Liver (tissue), 9 donors: ENCODE measurements around the gene PRR13. TPM values are rescaled to one million over a fixed set of nuclear protein-coding genes. Genes with fewer than 3 reads are reported as not detected.

Experiments used
- DNase-seq: peaks from one replicate; pipeline ENCODE4 v3.0.0-alpha.2; 2017; ENCODE audit warnings: low spot score
- H3K27ac ChIP-seq, 2 donors: one replicate each; pipeline ENCODE4 v1.7.0; 2013; ENCODE audit warnings: inconsistent platforms in 2 of 2, low read length in 2 of 2, control low read depth in 1 of 2, low read depth in 1 of 2, mild to moderate bottlenecking in 1 of 2
- H3K27me3 ChIP-seq, 4 donors: one replicate each; pipeline versions ENCODE4 v1.6.1 to v1.7.0; 2013; ENCODE audit warnings: low read length in 3 of 4, inconsistent platforms in 1 of 4, mild to moderate bottlenecking in 1 of 4, moderate library complexity in 1 of 4; ENCODE audit not compliant: control insufficient read depth in 4 of 4, insufficient read depth in 4 of 4
- H3K36me3 ChIP-seq, 4 donors: one replicate each; pipeline versions ENCODE4 v1.6.1 to v1.7.0; 2013; ENCODE audit warnings: low read length in 3 of 4, mild to moderate bottlenecking in 3 of 4, low read depth in 1 of 4, moderate library complexity in 1 of 4; ENCODE audit not compliant: control insufficient read depth in 4 of 4, insufficient read depth in 3 of 4
- H3K4me1 ChIP-seq, 4 donors: one replicate each; pipeline versions ENCODE4 v1.6.1 to v1.7.0; 2013; ENCODE audit warnings: low read length in 3 of 4, mild to moderate bottlenecking in 3 of 4, moderate library complexity in 1 of 4; ENCODE audit not compliant: control insufficient read depth in 4 of 4, insufficient read depth in 4 of 4
- H3K4me3 ChIP-seq, 3 donors: one replicate each; pipeline versions ENCODE4 v1.6.1 to v1.7.0; 2013; ENCODE audit warnings: low read length in 3 of 3, control low read depth in 1 of 3, low read depth in 1 of 3, mild to moderate bottlenecking in 1 of 3
- H3K9ac ChIP-seq, 2 donors: one replicate each; pipeline ENCODE4 v1.7.0; 2013; ENCODE audit warnings: low read length in 2 of 2, mild to moderate bottlenecking in 2 of 2, moderate library complexity in 2 of 2, control low read depth in 1 of 2, low read depth in 1 of 2
- H3K9me3 ChIP-seq, 4 donors: one replicate each; pipeline versions ENCODE4 v1.6.1 to v1.7.0; 2013; ENCODE audit warnings: low read length in 3 of 4; ENCODE audit not compliant: control insufficient read depth in 4 of 4
- EGR1 ChIP-seq, 2 donors: IDR thresholded peaks; 2 replicates each; pipeline ENCODE4 v1.6.1; 2016 to 2018; ENCODE audit warnings: antibody characterized with exemption in 2 of 2, low read depth in 2 of 2
- FOXA1 ChIP-seq: IDR thresholded peaks from 2 replicates; pipeline ENCODE4 v1.6.1; 2016; ENCODE audit warnings: antibody characterized with exemption
- GABPA ChIP-seq, 2 donors: IDR thresholded peaks in 1 of 2; conservative IDR thresholded peaks in 1 of 2; 2 replicates each; pipeline ENCODE4 v1.6.1; 2016; ENCODE audit warnings: antibody characterized with exemption in 2 of 2, mild to moderate bottlenecking in 1 of 2, moderate library complexity in 1 of 2
- HNF4A ChIP-seq, 2 donors: conservative IDR thresholded peaks; 2 replicates each; pipeline ENCODE4 v1.6.1; 2016; ENCODE audit warnings: antibody characterized with exemption in 2 of 2, mild to moderate bottlenecking in 2 of 2
- HNF4G ChIP-seq: IDR thresholded peaks from 2 replicates; pipeline ENCODE4 v1.6.1; 2016; ENCODE audit warnings: antibody characterized with exemption
- JUND ChIP-seq, 2 donors: IDR thresholded peaks; 2 replicates each; pipeline ENCODE4 v1.6.1; 2016; ENCODE audit warnings: antibody characterized with exemption in 2 of 2
- NR2F2 ChIP-seq: IDR thresholded peaks from 2 replicates; pipeline ENCODE4 v1.6.1; 2016; ENCODE audit warnings: antibody characterized with exemption
- RAD21 ChIP-seq, 2 donors: IDR thresholded peaks; 2 replicates each; pipeline ENCODE4 v1.6.1; 2016; ENCODE audit warnings: antibody characterized with exemption in 2 of 2, mild to moderate bottlenecking in 2 of 2
- RXRA ChIP-seq, 2 donors: IDR thresholded peaks; 2 replicates each; pipeline ENCODE4 v1.6.1; 2017 to 2018; ENCODE audit warnings: antibody characterized with exemption in 2 of 2, mild to moderate bottlenecking in 1 of 2
- SP1 ChIP-seq: IDR thresholded peaks from 2 replicates; pipeline ENCODE4 v1.6.1; 2018; ENCODE audit warnings: antibody characterized with exemption, mild to moderate bottlenecking
- TAF1 ChIP-seq: conservative IDR thresholded peaks from 2 replicates; pipeline ENCODE4 v1.6.1; 2016; ENCODE audit warnings: antibody characterized with exemption, mild to moderate bottlenecking
- YY1 ChIP-seq: IDR thresholded peaks from 2 replicates; pipeline ENCODE4 v1.6.1; 2016; ENCODE audit warnings: antibody characterized with exemption, mild to moderate bottlenecking
- WGBS: extraction: QIAGEN DNeasy Blood & Tissue Kit; methylation state at CpG from one replicate; pipeline ENCODE4 v1.1.7; 2013; 5-methylcytosine and 5-hydroxymethylcytosine counted together
- polyA plus RNA-seq, 2 donors: library from polyadenylated mRNA; stranded (reverse) in 1 of 2; unstranded in 1 of 2; fragments of 200-250 nt in 1 of 2; fragments of >200 nt in 1 of 2; fragmentation: Nextera tagmentation in 1 of 2; extraction: Ambion mirVana in 1 of 2; gene quantifications; one replicate each; pipeline versions ENCODE4 v1.2.1 to v1.2.3, GENCODE V29; 2013 to 2015
- total RNA-seq, 2 donors: library from RNA; depleted of rRNA; stranded (reverse); fragments of >200 nt; gene quantifications; one replicate each; pipeline ENCODE4 v1.2.3, GENCODE V29; 2014
- TF ChIP-seq, protein P1 (sequence below): IDR thresholded peaks from 2 replicates; pipeline ENCODE4 v1.6.1; 2016; ENCODE audit warnings: antibody characterized with exemption
- TF ChIP-seq, protein P2 (sequence below): IDR thresholded peaks from 2 replicates; pipeline ENCODE4 v1.6.1; 2016; ENCODE audit warnings: antibody characterized with exemption
- TF ChIP-seq, protein P3 (sequence below): IDR thresholded peaks from 2 replicates; pipeline ENCODE4 v1.6.1; 2016; ENCODE audit warnings: antibody characterized with exemption
- TF ChIP-seq, protein P4 (sequence below): fragments of 150-350 bp; IDR thresholded peaks from 2 replicates; pipeline ENCODE4 v1.5.1; 2017; ENCODE audit warnings: improper control_type of control experiment, low read depth, low read length; ENCODE audit not compliant: missing input control
- TF ChIP-seq, protein P5 (sequence below): IDR thresholded peaks from 2 replicates; pipeline ENCODE4 v1.6.1; 2016; ENCODE audit warnings: antibody characterized with exemption, mild to moderate bottlenecking
- donor health status: healthy.
- donor health status: healthy.
- donor health status: healthy.
- donor health status: healthy.
- donor health status: healthy.

PRR13 gene
- total and polyA plus RNA-seq, 4 donors = 18.2 to 107 (median 61.3) TPM

DNA sequence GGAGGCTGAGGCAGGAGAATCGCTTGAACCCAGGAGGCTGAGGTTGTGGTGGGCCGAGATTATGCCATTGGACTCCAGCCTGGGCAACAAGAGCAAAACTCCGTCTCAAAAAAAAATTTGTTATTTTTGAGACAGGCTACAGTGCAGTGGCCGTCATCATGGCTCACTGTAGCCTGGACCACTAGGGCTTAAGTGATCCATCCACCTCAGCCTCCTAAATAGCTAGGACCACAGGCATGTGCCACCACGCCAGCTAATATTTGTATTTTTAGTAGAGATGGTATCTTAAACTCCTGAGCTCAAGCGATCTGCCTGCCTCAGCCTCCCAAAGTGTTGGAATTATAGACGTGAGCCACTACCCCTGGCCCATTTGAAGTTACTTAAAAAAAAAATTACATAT, 9.4 kb downstream of the PRR13 start:
- Histone ChIP-seq H3K4me3 (no peak overlapping the region), H3K36me3 (peaks cover 6 to 28% (median 23%) of the 10 kb centered on the region in 4 donors), H3K9ac (no peak overlapping the region), H3K4me1 (peaks cover 0 to 21% (median 18%) of the 10 kb centered on the region in 4 donors), H3K9me3 (no peaks in the 10 kb centered on the region), H3K27ac (no peak overlapping the region), H3K27me3 (no peaks in the 10 kb centered on the region)
- WGBS = 94% methylated on average over 7 of the region's 7 CpGs
- DNase-seq = no peak
- TF ChIP-seq TAF1 = no peak
- TF ChIP-seq, protein P1, sequence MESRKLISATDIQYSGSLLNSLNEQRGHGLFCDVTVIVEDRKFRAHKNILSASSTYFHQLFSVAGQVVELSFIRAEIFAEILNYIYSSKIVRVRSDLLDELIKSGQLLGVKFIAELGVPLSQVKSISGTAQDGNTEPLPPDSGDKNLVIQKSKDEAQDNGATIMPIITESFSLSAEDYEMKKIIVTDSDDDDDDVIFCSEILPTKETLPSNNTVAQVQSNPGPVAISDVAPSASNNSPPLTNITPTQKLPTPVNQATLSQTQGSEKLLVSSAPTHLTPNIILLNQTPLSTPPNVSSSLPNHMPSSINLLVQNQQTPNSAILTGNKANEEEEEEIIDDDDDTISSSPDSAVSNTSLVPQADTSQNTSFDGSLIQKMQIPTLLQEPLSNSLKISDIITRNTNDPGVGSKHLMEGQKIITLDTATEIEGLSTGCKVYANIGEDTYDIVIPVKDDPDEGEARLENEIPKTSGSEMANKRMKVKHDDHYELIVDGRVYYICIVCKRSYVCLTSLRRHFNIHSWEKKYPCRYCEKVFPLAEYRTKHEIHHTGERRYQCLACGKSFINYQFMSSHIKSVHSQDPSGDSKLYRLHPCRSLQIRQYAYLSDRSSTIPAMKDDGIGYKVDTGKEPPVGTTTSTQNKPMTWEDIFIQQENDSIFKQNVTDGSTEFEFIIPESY = no peak
- TF ChIP-seq GABPA (IDR thresholded peaks at IDR 0.05 in 1 of 2, conservative IDR thresholded peaks at IDR 0.05 in 1 of 2) = no peak
- no peak for TF ChIP-seq RAD21 (IDR thresholded peaks at IDR 0.05)
- no peak for TF ChIP-seq YY1
- TF ChIP-seq HNF4A (conservative IDR thresholded peaks at IDR 0.05) = no peak
- TF ChIP-seq FOXA1 = no peak
- TF ChIP-seq, protein P2, sequence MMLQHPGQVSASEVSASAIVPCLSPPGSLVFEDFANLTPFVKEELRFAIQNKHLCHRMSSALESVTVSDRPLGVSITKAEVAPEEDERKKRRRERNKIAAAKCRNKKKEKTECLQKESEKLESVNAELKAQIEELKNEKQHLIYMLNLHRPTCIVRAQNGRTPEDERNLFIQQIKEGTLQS = no peak
- TF ChIP-seq NR2F2 = no peak
- TF ChIP-seq, protein P3, sequence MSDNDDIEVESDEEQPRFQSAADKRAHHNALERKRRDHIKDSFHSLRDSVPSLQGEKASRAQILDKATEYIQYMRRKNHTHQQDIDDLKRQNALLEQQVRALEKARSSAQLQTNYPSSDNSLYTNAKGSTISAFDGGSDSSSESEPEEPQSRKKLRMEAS = no peak
- no peak for TF ChIP-seq EGR1 (IDR thresholded peaks at IDR 0.05; ENCODE audit: low read depth in 2 of 2)
- TF ChIP-seq SP1 = no peak
- no peak for TF ChIP-seq RXRA (IDR thresholded peaks at IDR 0.05)
- no peak for TF ChIP-seq HNF4G
- no peak for TF ChIP-seq JUND (IDR thresholded peaks at IDR 0.05)
- TF ChIP-seq, protein P4, sequence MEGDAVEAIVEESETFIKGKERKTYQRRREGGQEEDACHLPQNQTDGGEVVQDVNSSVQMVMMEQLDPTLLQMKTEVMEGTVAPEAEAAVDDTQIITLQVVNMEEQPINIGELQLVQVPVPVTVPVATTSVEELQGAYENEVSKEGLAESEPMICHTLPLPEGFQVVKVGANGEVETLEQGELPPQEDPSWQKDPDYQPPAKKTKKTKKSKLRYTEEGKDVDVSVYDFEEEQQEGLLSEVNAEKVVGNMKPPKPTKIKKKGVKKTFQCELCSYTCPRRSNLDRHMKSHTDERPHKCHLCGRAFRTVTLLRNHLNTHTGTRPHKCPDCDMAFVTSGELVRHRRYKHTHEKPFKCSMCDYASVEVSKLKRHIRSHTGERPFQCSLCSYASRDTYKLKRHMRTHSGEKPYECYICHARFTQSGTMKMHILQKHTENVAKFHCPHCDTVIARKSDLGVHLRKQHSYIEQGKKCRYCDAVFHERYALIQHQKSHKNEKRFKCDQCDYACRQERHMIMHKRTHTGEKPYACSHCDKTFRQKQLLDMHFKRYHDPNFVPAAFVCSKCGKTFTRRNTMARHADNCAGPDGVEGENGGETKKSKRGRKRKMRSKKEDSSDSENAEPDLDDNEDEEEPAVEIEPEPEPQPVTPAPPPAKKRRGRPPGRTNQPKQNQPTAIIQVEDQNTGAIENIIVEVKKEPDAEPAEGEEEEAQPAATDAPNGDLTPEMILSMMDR = no peak
- TF ChIP-seq, protein P5, sequence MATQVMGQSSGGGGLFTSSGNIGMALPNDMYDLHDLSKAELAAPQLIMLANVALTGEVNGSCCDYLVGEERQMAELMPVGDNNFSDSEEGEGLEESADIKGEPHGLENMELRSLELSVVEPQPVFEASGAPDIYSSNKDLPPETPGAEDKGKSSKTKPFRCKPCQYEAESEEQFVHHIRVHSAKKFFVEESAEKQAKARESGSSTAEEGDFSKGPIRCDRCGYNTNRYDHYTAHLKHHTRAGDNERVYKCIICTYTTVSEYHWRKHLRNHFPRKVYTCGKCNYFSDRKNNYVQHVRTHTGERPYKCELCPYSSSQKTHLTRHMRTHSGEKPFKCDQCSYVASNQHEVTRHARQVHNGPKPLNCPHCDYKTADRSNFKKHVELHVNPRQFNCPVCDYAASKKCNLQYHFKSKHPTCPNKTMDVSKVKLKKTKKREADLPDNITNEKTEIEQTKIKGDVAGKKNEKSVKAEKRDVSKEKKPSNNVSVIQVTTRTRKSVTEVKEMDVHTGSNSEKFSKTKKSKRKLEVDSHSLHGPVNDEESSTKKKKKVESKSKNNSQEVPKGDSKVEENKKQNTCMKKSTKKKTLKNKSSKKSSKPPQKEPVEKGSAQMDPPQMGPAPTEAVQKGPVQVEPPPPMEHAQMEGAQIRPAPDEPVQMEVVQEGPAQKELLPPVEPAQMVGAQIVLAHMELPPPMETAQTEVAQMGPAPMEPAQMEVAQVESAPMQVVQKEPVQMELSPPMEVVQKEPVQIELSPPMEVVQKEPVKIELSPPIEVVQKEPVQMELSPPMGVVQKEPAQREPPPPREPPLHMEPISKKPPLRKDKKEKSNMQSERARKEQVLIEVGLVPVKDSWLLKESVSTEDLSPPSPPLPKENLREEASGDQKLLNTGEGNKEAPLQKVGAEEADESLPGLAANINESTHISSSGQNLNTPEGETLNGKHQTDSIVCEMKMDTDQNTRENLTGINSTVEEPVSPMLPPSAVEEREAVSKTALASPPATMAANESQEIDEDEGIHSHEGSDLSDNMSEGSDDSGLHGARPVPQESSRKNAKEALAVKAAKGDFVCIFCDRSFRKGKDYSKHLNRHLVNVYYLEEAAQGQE = no peak
